HCT116 (cell line): ENCODE data around the gene TMEM9B. TPM values are rescaled to one million over a fixed set of nuclear protein-coding genes. Genes with fewer than 3 reads are reported as not detected.

Experiments used
- ATAC-seq: fragments of 200-7000 bp; cut with Tn5 transposase; 2 replicates; pipeline ENCODE4 v1.9.1; 2020; ENCODE audit warnings: mild to moderate bottlenecking, moderate library complexity
- BruUV-seq: library from RNA; stranded (reverse); fragments of 400-500 nt; replicated peaks from 2 replicates; lab custom pipeline; 2021; lab: Mats Ljungman, UMichigan
- CTCF ChIA-PET: fragments of 300-600 bp; sonication (Branson Sonifier 250); formaldehyde crosslinking; loops from one replicate; lab custom pipeline; 2021; ENCODE audit warnings: antibody characterized with exemption; lab: Charles Lee
- POLR2A ChIA-PET: fragments of 300-600, 350-600 bp; sonication (Branson Sonifier 250); formaldehyde crosslinking; loops from one replicate; lab custom pipeline; 2021; ENCODE audit warnings: antibody characterized with exemption; lab: Charles Lee
- RAD21 ChIA-PET, 2 experiments: fragments of 300-600 bp; sonication (Branson Sonifier 250); formaldehyde crosslinking; loops; one replicate each; lab custom pipeline; 2023; ENCODE audit warnings: low total read pairs in 2 of 2; ENCODE audit not compliant: uncharacterized antibody in 2 of 2, unreplicated experiment in 2 of 2, low non-redundant PET in 1 of 2; lab: Charles Lee
- DNase-seq: peaks from one replicate; pipeline ENCODE4 v3.0.0-alpha.2; 2010; ENCODE audit warnings: low read depth, low spot score
- H2AFZ ChIP-seq: fragments of 200-600 bp; shearing (Covaris generic), sonication (generic); 2 replicates; pipeline ENCODE4 v1.6.1; 2017; ENCODE audit warnings: low read depth, mixed run types, mixed read lengths, antibody characterized with exemption, low read length; ENCODE audit not compliant: poor library complexity, severe bottlenecking
- H3K27ac ChIP-seq: 2 replicates; pipeline ENCODE4 v1.5.1; 2012; ENCODE audit warnings: low read depth, low read length
- H3K27me3 ChIP-seq: fragments of 200-600 bp; sonication (generic); 2 replicates; pipeline ENCODE4 v1.6.1; 2016; ENCODE audit warnings: mixed run types, low read length, mixed read lengths; ENCODE audit not compliant: insufficient read depth
- H3K36me3 ChIP-seq, 2 experiments: fragments of 200-500 bp in 1 of 2; fragments of 200-600 bp in 1 of 2; sonication (Bioruptor generic) in 1 of 2; sonication (generic) in 1 of 2; 2 replicates each; pipeline versions ENCODE4 v1.5.1 to v1.6.1; 2014 to 2016; ENCODE audit warnings: low read length in 2 of 2, inconsistent platforms in 1 of 2, mixed read lengths in 1 of 2, mixed run types in 1 of 2; ENCODE audit not compliant: insufficient read depth in 2 of 2, control insufficient read depth in 1 of 2
- H3K4me1 ChIP-seq, 2 experiments: fragments of 200-600 bp in 1 of 2; sonication (generic) in 1 of 2; 2 replicates each; pipeline versions ENCODE4 v1.5.1 to v1.6.1; 2012 to 2017; ENCODE audit warnings: low read length in 2 of 2, inconsistent platforms in 1 of 2, mild to moderate bottlenecking in 1 of 2, mixed read lengths in 1 of 2, mixed run types in 1 of 2, moderate library complexity in 1 of 2; ENCODE audit not compliant: insufficient read depth in 2 of 2, control insufficient read depth in 1 of 2
- H3K4me2 ChIP-seq: fragments of 200-600 bp; sonication (generic); 2 replicates; pipeline ENCODE4 v1.6.1; 2017; ENCODE audit warnings: mixed run types, low read length, mixed read lengths
- H3K4me3 ChIP-seq, 2 experiments: fragments of 200-600 bp in 1 of 2; sonication (generic) in 1 of 2; replicated peaks in 1 of 2; 2 replicates each; pipeline ENCODE4 v1.5.1; 2011 to 2016; ENCODE audit warnings: low read length in 2 of 2, control low read depth in 1 of 2, low read depth in 1 of 2, mild to moderate bottlenecking in 1 of 2, mixed read lengths in 1 of 2, mixed run types in 1 of 2
- H3K79me2 ChIP-seq: fragments of 200-600 bp; sonication (generic); 2 replicates; pipeline ENCODE4 v1.6.1; 2017; ENCODE audit warnings: mild to moderate bottlenecking, mixed run types, low read length, moderate library complexity, mixed read lengths; ENCODE audit not compliant: insufficient read depth
- H3K9ac ChIP-seq: fragments of 200-600 bp; sonication (generic); 2 replicates; pipeline ENCODE4 v1.6.1; 2016; ENCODE audit warnings: low read length, mixed read lengths
- H3K9me2 ChIP-seq: fragments of 200-600 bp; sonication (generic), shearing (Covaris generic); 2 replicates; pipeline ENCODE4 v1.6.1; 2017; ENCODE audit warnings: mixed run types, mild to moderate bottlenecking, moderate library complexity; ENCODE audit not compliant: insufficient read depth
- H3K9me3 ChIP-seq, 2 experiments: fragments of 200-500 bp in 1 of 2; fragments of 200-600 bp in 1 of 2; sonication (Bioruptor generic) in 1 of 2; sonication (generic) in 1 of 2; 2 replicates each; pipeline ENCODE4 v1.6.1; 2014 to 2017; ENCODE audit warnings: low read length in 2 of 2, mixed read lengths in 2 of 2, inconsistent platforms in 1 of 2, low read depth in 1 of 2, mild to moderate bottlenecking in 1 of 2, mixed run types in 1 of 2, moderate library complexity in 1 of 2; ENCODE audit not compliant: control insufficient read depth in 1 of 2, insufficient read depth in 1 of 2
- H4K20me1 ChIP-seq: fragments of 200-600 bp; sonication (generic), shearing (Covaris generic); 2 replicates; pipeline ENCODE4 v1.6.1; 2017; ENCODE audit warnings: mixed run types, mild to moderate bottlenecking, moderate library complexity; ENCODE audit not compliant: insufficient read depth
- ATF3 ChIP-seq: IDR thresholded peaks from 2 replicates; pipeline ENCODE4 v1.6.1; 2012
- EGR1 ChIP-seq: IDR thresholded peaks from 2 replicates; pipeline ENCODE4 v1.6.1; 2012; ENCODE audit warnings: low read depth
- ELF1 ChIP-seq: IDR thresholded peaks from 2 replicates; pipeline ENCODE4 v1.6.1; 2012; ENCODE audit warnings: low read depth, borderline replicate concordance
- EZH2 ChIP-seq: fragments of 200-600 bp; sonication (generic); IDR thresholded peaks from 2 replicates; pipeline ENCODE4 v1.6.1; 2017; ENCODE audit warnings: antibody characterized with exemption, mixed run types
- EZH2phosphoT487 ChIP-seq: fragments of 200-600 bp; IDR thresholded peaks from 2 replicates; pipeline ENCODE4 v1.6.1; 2018; ENCODE audit warnings: antibody characterized with exemption, borderline replicate concordance
- FOSL1 ChIP-seq: IDR thresholded peaks from 2 replicates; pipeline ENCODE4 v1.6.1; 2012; ENCODE audit warnings: low read depth
- MAX ChIP-seq: IDR thresholded peaks from 2 replicates; pipeline ENCODE4 v1.6.1; 2012
- POLR2A ChIP-seq: IDR thresholded peaks from 2 replicates; pipeline ENCODE4 v1.7.0; 2011; ENCODE audit warnings: borderline replicate concordance; ENCODE audit not compliant: insufficient read depth, insufficient read length; ENCODE audit errors: extremely low read depth
- POLR2AphosphoS5 ChIP-seq: IDR thresholded peaks from 2 replicates; pipeline ENCODE4 v1.6.1; 2011; ENCODE audit warnings: mild to moderate bottlenecking, low read depth, low read length, moderate library complexity
- SIN3A ChIP-seq: IDR thresholded peaks from 2 replicates; pipeline ENCODE4 v1.6.1; 2012; ENCODE audit warnings: low read depth
- SP1 ChIP-seq: IDR thresholded peaks from 2 replicates; pipeline ENCODE4 v1.6.1; 2012; ENCODE audit warnings: low read depth
- TCF7L2 ChIP-seq: IDR thresholded peaks from 2 replicates; pipeline ENCODE4 v1.7.0; 2011; ENCODE audit warnings: borderline replicate concordance, inconsistent platforms; ENCODE audit not compliant: insufficient read depth, insufficient read length; ENCODE audit errors: extremely low read depth
- YY1 ChIP-seq: IDR thresholded peaks from 2 replicates; pipeline ENCODE4 v1.6.1; 2011; ENCODE audit warnings: low read length, low read depth, moderate library complexity, mild to moderate bottlenecking; ENCODE audit not compliant: insufficient replicate concordance; ENCODE audit errors: extremely low read depth
- ZBTB33 ChIP-seq: IDR thresholded peaks from 2 replicates; pipeline ENCODE4 v1.6.1; 2011; ENCODE audit warnings: mild to moderate bottlenecking, low read length, moderate library complexity; ENCODE audit not compliant: insufficient replicate concordance; ENCODE audit errors: extremely low read depth
- ZFX ChIP-seq: fragments of 450-650 bp; IDR thresholded peaks from 2 replicates; pipeline ENCODE4 v1.6.1; 2017
- ZNF274 ChIP-seq: fragments of 200-500 bp; sonication (Bioruptor generic); IDR thresholded peaks from 2 replicates; pipeline ENCODE4 v1.6.1; 2014; ENCODE audit warnings: mild to moderate bottlenecking, low read depth, low read length, inconsistent platforms
- intact Hi-C: fragments of 100-400 bp; cut with micrococcal nuclease; formaldehyde crosslinking; loops from 2 replicates; pipeline ENCODE4 v1.10.0; 2022
- total RNA-seq: library from RNA; stranded (reverse); gene quantifications from one replicate; pipeline ENCODE4 v1.2.1, GENCODE V29; 2021; ENCODE audit not compliant: unreplicated experiment

The TMEM9B gene
- total RNA-seq, 1 experiment from 2014 or later: 26.8 TPM

- ATAC-seq: no peak
- intact Hi-C loops: no loop called here
- H3K9me3 ChIP-seq: no peaks in the 10 kb centered on the region
- H4K20me1 ChIP-seq: no peaks in the 10 kb centered on the region
- no peak overlapping the region for H3K4me2 ChIP-seq
- no peak overlapping the region for H3K4me3 ChIP-seq
- no peaks in the 10 kb centered on the region for H3K4me1 ChIP-seq
- no peak for DNase-seq
- no peak overlapping the region for H3K27ac ChIP-seq
- H3K9ac ChIP-seq: no peak overlapping the region
- TF ChIP-seq ELF1 (no peak), YY1 (no peak), SP1 (no peak), EZH2phosphoT487 (no peak), SIN3A (no peak)
- no peaks in the 10 kb centered on the region for H3K79me2 ChIP-seq
- POLR2A ChIA-PET: no interaction called here
- H2AFZ ChIP-seq: no peak overlapping the region
- H3K36me3 ChIP-seq: no peaks in the 10 kb centered on the region
- CTCF ChIA-PET: interaction anchor here (1.3 kb wide), 1 partner anchor 18 kb away, joined by 5 read pairs; no protein-coding TSS in a partner anchor
- H3K27me3 ChIP-seq: no peaks in the 10 kb centered on the region
- H3K9me2 ChIP-seq: no peaks in the 10 kb centered on the region
- BruUV-seq: no TSS peak
- RAD21 ChIA-PET: no interaction called here
Measured at GRCh38 chr11:8941341-8942103, 22.7 kb downstream of the TMEM9B start.

- intact Hi-C loops: no loop called here
- Histone ChIP-seq H3K4me3 (no peak overlapping the region), H3K27me3 (no peaks in the 10 kb centered on the region), H3K4me2 (no peak overlapping the region), H3K4me1 (peaks cover 12 to 16% of the 10 kb centered on the region in 2 experiments), H3K9ac (no peak overlapping the region), H4K20me1 (no peaks in the 10 kb centered on the region), H3K36me3 (no peaks in the 10 kb centered on the region), H2AFZ (no peak overlapping the region), H3K9me3 (no peaks in the 10 kb centered on the region), H3K27ac (no peak overlapping the region), H3K79me2 (no peaks in the 10 kb centered on the region), H3K9me2 (no peaks in the 10 kb centered on the region)
- ChIA-PET POLR2A (interaction anchor here (0.7 kb wide), 1 partner anchor 30 kb away, joined by 3 read pairs; no protein-coding TSS in a partner anchor), RAD21 (no interaction called here), CTCF (no interaction called here)
- DNase-seq (no peak), ATAC-seq (no peak)
- no TSS peak for BruUV-seq
- TF ChIP-seq TCF7L2 (no peak), ZFX (no peak), FOSL1 (no peak), MAX (no peak), EGR1 (no peak), YY1 (no peak), POLR2AphosphoS5 (no peak), EZH2 (no peak), ZBTB33 (no peak), POLR2A (no peak), ZNF274 (no peak), ATF3 (no peak)
Measured at GRCh38 chr11:8937659-8938058, 26.6 kb downstream of the TMEM9B start.
